Right lobe of liver (tissue), 4 donors: ENCODE data around the gene MAN2B1.

Experiments used
- POLR2A ChIP-seq: fragments of 450-650 bp; IDR thresholded peaks from one replicate; pipeline ENCODE4 v1.6.1; 2017; ENCODE audit warnings: antibody characterized with exemption, mild to moderate bottlenecking
- TF ChIP-seq, protein P1 (sequence below), 4 donors: fragments of 200-600 bp in 3 of 4; fragments of 450-650 bp in 1 of 4; IDR thresholded peaks; one replicate each; pipeline versions ENCODE4 v1.5.1 to v1.8.0; 2016 to 2022; ENCODE audit warnings: antibody characterized with exemption in 4 of 4, mild to moderate bottlenecking in 2 of 4
- donor health status: DM: no; HTN: no; CAD: no.
- donor health status: DM: no; HTN: no; CAD: no.
- donor health status: DM: no; HTN: yes; CAD: no.

DNA sequence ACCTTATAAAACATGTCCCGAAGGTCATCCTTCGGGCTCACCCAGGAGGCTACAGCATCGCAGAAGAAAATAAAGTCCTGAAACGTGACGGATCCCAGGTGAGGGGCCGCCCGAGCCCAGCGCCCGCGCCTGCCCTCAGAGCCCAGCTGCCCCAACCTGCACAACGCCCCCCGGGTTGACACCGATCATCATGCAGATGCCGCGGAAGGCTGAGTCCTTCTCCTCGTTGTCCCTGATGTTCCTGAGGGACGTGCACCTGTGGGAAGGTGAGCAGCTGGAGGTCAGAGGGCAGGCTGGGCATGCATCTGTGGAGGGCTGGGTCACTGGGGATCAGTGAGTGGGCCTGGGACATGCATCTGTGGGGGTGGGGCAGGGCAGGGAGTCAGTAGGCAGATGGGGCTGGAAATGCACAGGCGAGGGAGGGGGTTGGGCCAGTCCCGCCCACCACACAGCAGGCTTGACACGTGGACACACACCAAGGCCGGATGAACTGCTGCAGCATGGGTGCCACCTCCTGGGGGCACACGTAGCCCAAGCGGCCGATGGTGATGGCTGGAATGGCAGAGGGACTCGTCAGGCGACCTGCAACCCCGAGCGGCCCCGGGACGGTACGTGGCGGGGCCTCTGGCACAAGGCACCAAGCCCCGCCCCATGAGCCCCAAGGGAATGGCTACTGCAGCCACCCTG, 35.2 kb upstream of the MAN2B1 start:
- TF ChIP-seq, protein P1, sequence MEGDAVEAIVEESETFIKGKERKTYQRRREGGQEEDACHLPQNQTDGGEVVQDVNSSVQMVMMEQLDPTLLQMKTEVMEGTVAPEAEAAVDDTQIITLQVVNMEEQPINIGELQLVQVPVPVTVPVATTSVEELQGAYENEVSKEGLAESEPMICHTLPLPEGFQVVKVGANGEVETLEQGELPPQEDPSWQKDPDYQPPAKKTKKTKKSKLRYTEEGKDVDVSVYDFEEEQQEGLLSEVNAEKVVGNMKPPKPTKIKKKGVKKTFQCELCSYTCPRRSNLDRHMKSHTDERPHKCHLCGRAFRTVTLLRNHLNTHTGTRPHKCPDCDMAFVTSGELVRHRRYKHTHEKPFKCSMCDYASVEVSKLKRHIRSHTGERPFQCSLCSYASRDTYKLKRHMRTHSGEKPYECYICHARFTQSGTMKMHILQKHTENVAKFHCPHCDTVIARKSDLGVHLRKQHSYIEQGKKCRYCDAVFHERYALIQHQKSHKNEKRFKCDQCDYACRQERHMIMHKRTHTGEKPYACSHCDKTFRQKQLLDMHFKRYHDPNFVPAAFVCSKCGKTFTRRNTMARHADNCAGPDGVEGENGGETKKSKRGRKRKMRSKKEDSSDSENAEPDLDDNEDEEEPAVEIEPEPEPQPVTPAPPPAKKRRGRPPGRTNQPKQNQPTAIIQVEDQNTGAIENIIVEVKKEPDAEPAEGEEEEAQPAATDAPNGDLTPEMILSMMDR (IDR thresholded peaks at IDR 0.05), result no peak
- no peak for TF ChIP-seq POLR2A
